HG02798 (cell line): Measurements from ENCODE around the gene AVL9.
"Not testable (repeated sequence)": the region's sequence is repeated elsewhere in the genome, so short reads cannot be mapped to it uniquely, and the experiment has no call there.

ENCODE experiments used
- ATAC-seq: cut with Tn5 transposase; IDR thresholded peaks from one replicate; pipeline ENCODE4 v1.9.1; 2021; ENCODE audit warnings: mild to moderate bottlenecking; ENCODE audit not compliant: unreplicated experiment, poor library complexity

Gene AVL9

GRCh38 chr7:32583791-32584190 lies 88.5 kb downstream of the AVL9 start:
- no peak for ATAC-seq

- no peak for ATAC-seq
Measured at GRCh38 chr7:32586291-32587221, 91.3 kb downstream of the AVL9 start.

GRCh38 chr7:32587411-32587948 lies 92.2 kb downstream of the AVL9 start:
- ATAC-seq = no peak

- ATAC-seq = peak; percentile 64
Measured at GRCh38 chr7:32588657-32589056, 93.4 kb downstream of the AVL9 start.

GRCh38 chr7:32591938-32592337 lies 96.6 kb downstream of the AVL9 start:
- ATAC-seq = no peak

GRCh38 chr7:32592701-32593100 lies 97.4 kb downstream of the AVL9 start:
- no peak for ATAC-seq

- ATAC-seq = no peak
Measured at GRCh38 chr7:32594965-32595490, 99.7 kb downstream of the AVL9 start.

GRCh38 chr7:32601196-32601595 lies 105.9 kb downstream of the AVL9 start:
- ATAC-seq = not testable (repeated sequence)

GRCh38 chr7:32602470-32602869 lies 107.2 kb downstream of the AVL9 start:
- ATAC-seq = no peak

GRCh38 chr7:32603492-32603891 lies 108.2 kb downstream of the AVL9 start:
- ATAC-seq = not testable (repeated sequence)

- ATAC-seq = not testable (repeated sequence)
Measured at GRCh38 chr7:32604047-32604446, 108.8 kb downstream of the AVL9 start.

GRCh38 chr7:32605032-32605431 lies 109.7 kb downstream of the AVL9 start:
- no peak for ATAC-seq

GRCh38 chr7:32609463-32609862 lies 114.2 kb downstream of the AVL9 start:
- no peak for ATAC-seq

GRCh38 chr7:32611201-32612099 lies 116.2 kb downstream of the AVL9 start:
- ATAC-seq = no peak

GRCh38 chr7:32616625-32617024 lies 121.3 kb downstream of the AVL9 start:
- no peak for ATAC-seq

- ATAC-seq = no peak
Measured at GRCh38 chr7:32618470-32618869, 123.2 kb downstream of the AVL9 start.

- no peak for ATAC-seq
Measured at GRCh38 chr7:32618987-32619386, 123.7 kb downstream of the AVL9 start.

- ATAC-seq = not testable (repeated sequence)
Measured at GRCh38 chr7:32619416-32619815, 124.1 kb downstream of the AVL9 start.

- ATAC-seq = no peak
Measured at GRCh38 chr7:32631021-32631420, 135.7 kb downstream of the AVL9 start.
